ENCODE data around the gene NAA20. TPM values are rescaled to one million over a fixed set of nuclear protein-coding genes. Genes with fewer than 3 reads are reported as not detected.

NAA20 gene
- total and polyA plus RNA-seq, 2 of the 4 experiments (the other 2 are of a cell fraction), result 35.7 to 58.8 TPM

DNA sequence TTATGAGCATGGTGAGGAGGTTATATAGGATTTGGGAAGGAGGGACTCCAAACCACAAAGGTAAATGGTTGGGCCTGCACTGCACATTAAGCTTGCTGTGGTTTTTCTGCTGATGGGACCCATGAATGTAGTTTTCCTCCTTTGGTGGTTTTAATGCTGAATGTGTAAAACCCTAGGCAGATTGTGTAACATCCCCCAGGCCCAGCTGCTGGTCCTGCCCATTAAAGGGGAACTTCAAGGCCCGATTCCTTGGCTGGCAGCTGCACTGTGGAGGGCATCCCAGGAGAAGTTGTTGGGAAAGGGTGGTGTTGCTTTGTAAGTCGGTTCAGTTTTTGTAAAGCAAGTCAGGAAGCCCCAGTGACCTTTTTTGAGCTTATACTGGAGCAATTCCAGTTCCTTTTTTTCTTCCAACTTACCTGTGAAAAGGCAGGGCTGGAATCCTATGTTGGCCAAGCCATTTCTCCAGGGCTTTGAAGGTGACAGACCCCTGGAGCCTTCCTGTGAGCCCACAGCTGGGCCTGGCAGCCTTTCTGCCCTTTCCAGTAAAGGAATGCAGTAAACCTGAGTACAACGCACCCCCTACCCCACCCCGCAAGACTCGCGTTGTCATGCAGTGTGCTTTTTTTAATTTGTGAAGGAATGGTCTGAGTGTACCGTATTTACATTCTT, 43.1 kb upstream of the NAA20 start (continued):
- no peak for TF ChIP-seq RCOR1 (IDR thresholded peaks at IDR 0.05; ENCODE audit: insufficient replicate concordance, low read length)

DNA sequence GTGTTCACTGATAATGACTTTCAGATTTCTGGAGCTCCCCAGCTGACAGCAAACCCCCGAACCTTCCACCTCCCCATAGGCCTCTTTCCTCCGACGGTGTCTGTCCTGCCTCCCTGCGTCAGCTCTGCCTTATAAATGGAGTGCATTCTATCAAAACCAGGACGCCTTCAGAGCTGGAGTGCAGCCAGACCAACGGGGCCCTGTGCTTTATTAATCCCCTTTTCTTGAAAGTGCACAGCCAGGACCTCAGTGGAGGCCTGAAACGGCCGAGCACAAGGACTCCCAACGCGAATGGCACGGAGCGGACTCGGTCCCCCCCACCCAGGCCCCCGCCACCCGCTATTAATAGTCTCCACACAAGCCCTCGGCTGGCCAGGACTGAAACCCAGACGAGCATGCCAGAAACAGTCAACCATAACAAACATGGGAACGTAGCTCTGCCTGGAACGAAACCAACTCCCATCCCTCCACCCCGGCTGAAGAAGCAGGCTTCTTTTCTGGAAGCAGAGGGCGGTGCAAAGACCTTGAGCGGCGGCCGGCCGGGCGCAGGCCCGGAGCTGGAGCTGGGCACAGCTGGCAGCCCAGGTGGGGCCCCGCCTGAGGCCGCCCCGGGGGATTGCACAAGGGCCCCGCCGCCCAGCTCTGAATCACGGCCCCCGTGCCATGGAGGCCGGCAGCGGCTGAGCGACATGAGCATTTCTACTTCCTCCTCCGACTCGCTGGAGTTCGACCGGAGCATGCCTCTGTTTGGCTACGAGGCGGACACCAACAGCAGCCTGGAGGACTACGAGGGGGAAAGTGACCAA, 42.3 kb upstream of the NAA20 start:
- TSS peak; percentile 56 for BruUV-seq (replicated peaks)
- Histone ChIP-seq H3K56ac (ENCODE audit: extremely low read depth, insufficient read depth, low read length) (peak overlapping the region; percentile 99), H3K4ac (ENCODE audit: low read depth, low read length) (peak overlapping the region; percentile 95), H4K91ac (ENCODE audit: insufficient read depth, low read depth, low read length) (peak overlapping the region; percentile 96), H2AK9ac (replicated peaks; ENCODE audit: low read depth, low read length, poor library complexity) (peak overlapping the region; percentile 99), H2AFZ (replicated peaks; ENCODE audit: low read length, poor library complexity) (peak overlapping the region; percentile 69), H2BK5ac (ENCODE audit: low read depth, low read length, poor library complexity, severe bottlenecking) (peak overlapping the region; percentile 94), H3K4me3 (ENCODE audit: insufficient read depth, low read depth, low read length) (peak overlapping the region; percentile 71), H2BK120ac (ENCODE audit: low read depth, low read length) (peak overlapping the region; percentile 91), H3K27me3 (ENCODE audit: control insufficient read depth, insufficient read depth, low read length) (no peaks in the 10 kb centered on the region), H3K18ac (ENCODE audit: low read depth, low read length) (peak overlapping the region; percentile 56), H4K5ac (ENCODE audit: low read depth, low read length) (peak overlapping the region; percentile 63), H3K36me3 (ENCODE audit: control insufficient read depth, insufficient read depth, low read length) (peaks cover 18% of the 10 kb centered on the region), H3K14ac (replicated peaks; ENCODE audit: low read depth, low read length) (peak overlapping the region; percentile 98), H4K8ac (ENCODE audit: low read depth in 2 of 2, low read length in 2 of 2) (peak overlapping the region; percentile 92 to 94), H2AK5ac (ENCODE audit: low read depth, low read length) (peak overlapping the region; percentile 95), H2BK15ac (ENCODE audit: low read depth, low read length) (peak overlapping the region; percentile 38; the same call in 2 of the 3 replicates), H3K9me1 (ENCODE audit: insufficient read depth, low read length) (peaks cover 21% of the 10 kb centered on the region), H3K79me1 (ENCODE audit: low read depth in 1 of 2, low read length in 2 of 2) (peaks cover 11 to 58% of the 10 kb centered on the region in 2 experiments), H4K20me1 (ENCODE audit: insufficient read depth, low read length) (peaks cover 45% of the 10 kb centered on the region), H3K4me2 (ENCODE audit: low read depth, low read length) (peak overlapping the region; percentile 76), H3K4me1 (ENCODE audit: control insufficient read depth, insufficient read depth, low read length) (peaks cover 20% of the 10 kb centered on the region), H3K9me3 (ENCODE audit: control insufficient read depth, insufficient read depth, low read length) (no peaks in the 10 kb centered on the region), H3K9ac (ENCODE audit: low read depth, low read length) (peak overlapping the region; percentile 83), H2BK20ac (ENCODE audit: low read depth, low read length) (peak overlapping the region; percentile 77), H3K23ac (ENCODE audit: low read depth, low read length) (peak overlapping the region; percentile 95), H3K27ac (ENCODE audit: insufficient read depth, low read length) (peak overlapping the region; percentile 92)
- dilution Hi-C loops (cut with HindIII; ENCODE audit: low sequenced_read_pairs, unreplicated experiment), result no loop called here
- peak; percentile 97 for DNase-seq
- ChIA-PET POLR2A (ENCODE audit: unreplicated experiment) (interaction anchor here (0.6 to 3.2 kb wide), 6 partner anchors 19 to 342 kb away, joined by 4 to 10 read pairs (median 6); no protein-coding TSS in a partner anchor), CTCF (interaction anchor here (0.8 to 1.0 kb wide), 2 partner anchors 70 to 147 kb away, joined by 3 to 5 read pairs; no protein-coding TSS in a partner anchor)
- intact Hi-C loops (cut with micrococcal nuclease), result loop anchor here (1.0 to 10.0 kb wide), 3 partner anchors 86 to 190 kb away; no protein-coding TSS in a partner anchor
- peak; percentile 66 for ATAC-seq (ENCODE audit: low read depth)
- WGBS, 2 experiments (ENCODE audit: extremely low coverage in 2 of 2, insufficient read length in 1 of 2), result 0% methylated on average over 11 of the region's 44 CpGs; no CpG with 5 or more reads in 1 of the 2 experiments
- in situ Hi-C loops (cut with MboI; ENCODE audit: low sequenced_read_pairs), result loop anchor here (10.0 kb wide), 1 partner anchor 190 kb away; no protein-coding TSS in a partner anchor
- TF ChIP-seq RCOR1 (IDR thresholded peaks at IDR 0.05; ENCODE audit: insufficient replicate concordance, low read length), result peak; percentile 36
- TF ChIP-seq, protein P1, sequence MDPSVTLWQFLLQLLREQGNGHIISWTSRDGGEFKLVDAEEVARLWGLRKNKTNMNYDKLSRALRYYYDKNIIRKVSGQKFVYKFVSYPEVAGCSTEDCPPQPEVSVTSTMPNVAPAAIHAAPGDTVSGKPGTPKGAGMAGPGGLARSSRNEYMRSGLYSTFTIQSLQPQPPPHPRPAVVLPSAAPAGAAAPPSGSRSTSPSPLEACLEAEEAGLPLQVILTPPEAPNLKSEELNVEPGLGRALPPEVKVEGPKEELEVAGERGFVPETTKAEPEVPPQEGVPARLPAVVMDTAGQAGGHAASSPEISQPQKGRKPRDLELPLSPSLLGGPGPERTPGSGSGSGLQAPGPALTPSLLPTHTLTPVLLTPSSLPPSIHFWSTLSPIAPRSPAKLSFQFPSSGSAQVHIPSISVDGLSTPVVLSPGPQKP (IDR thresholded peaks at IDR 0.05; ENCODE audit: borderline replicate concordance, low read depth, low read length), result no peak
- TF ChIP-seq, protein P2, sequence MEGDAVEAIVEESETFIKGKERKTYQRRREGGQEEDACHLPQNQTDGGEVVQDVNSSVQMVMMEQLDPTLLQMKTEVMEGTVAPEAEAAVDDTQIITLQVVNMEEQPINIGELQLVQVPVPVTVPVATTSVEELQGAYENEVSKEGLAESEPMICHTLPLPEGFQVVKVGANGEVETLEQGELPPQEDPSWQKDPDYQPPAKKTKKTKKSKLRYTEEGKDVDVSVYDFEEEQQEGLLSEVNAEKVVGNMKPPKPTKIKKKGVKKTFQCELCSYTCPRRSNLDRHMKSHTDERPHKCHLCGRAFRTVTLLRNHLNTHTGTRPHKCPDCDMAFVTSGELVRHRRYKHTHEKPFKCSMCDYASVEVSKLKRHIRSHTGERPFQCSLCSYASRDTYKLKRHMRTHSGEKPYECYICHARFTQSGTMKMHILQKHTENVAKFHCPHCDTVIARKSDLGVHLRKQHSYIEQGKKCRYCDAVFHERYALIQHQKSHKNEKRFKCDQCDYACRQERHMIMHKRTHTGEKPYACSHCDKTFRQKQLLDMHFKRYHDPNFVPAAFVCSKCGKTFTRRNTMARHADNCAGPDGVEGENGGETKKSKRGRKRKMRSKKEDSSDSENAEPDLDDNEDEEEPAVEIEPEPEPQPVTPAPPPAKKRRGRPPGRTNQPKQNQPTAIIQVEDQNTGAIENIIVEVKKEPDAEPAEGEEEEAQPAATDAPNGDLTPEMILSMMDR (conservative IDR thresholded peaks at IDR 0.05; ENCODE audit: low read depth, low read length), result no peak
- no peak for TF ChIP-seq RFX5 (IDR thresholded peaks at IDR 0.05; ENCODE audit: low read depth, low read length)
- peak; percentile 97 for TF ChIP-seq CEBPB (IDR thresholded peaks at IDR 0.05; ENCODE audit: low read depth, low read length)
- no peak for TF ChIP-seq MAFK (IDR thresholded peaks at IDR 0.05; ENCODE audit: low read depth, low read length)
- peak; percentile 58; the same call in 1 of the 2 replicates for TF ChIP-seq MAZ (IDR thresholded peaks at IDR 0.05; ENCODE audit: borderline replicate concordance, low read depth, low read length)
- TF ChIP-seq, protein P3, sequence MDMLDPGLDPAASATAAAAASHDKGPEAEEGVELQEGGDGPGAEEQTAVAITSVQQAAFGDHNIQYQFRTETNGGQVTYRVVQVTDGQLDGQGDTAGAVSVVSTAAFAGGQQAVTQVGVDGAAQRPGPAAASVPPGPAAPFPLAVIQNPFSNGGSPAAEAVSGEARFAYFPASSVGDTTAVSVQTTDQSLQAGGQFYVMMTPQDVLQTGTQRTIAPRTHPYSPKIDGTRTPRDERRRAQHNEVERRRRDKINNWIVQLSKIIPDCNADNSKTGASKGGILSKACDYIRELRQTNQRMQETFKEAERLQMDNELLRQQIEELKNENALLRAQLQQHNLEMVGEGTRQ (IDR thresholded peaks at IDR 0.05; ENCODE audit: low read depth, low read length), result no peak
